Neural cell (in vitro differentiated cells): ENCODE results near the gene TMEM175. TPM values are rescaled to one million over a fixed set of nuclear protein-coding genes. Genes with fewer than 3 reads are reported as not detected.

Experiments used
- H2AFZ ChIP-seq: fragments of 200-600, 300-800 bp; sonication (generic), shearing (Covaris generic); 2 replicates; pipeline ENCODE4 v1.6.0; 2014; ENCODE audit warnings: low read depth, mild to moderate bottlenecking, antibody characterized with exemption, low read length, moderate library complexity
- H3F3A ChIP-seq: fragments of 200-600 bp; shearing (Covaris generic); 2 replicates; pipeline ENCODE4 v1.6.1; 2016; ENCODE audit warnings: mild to moderate bottlenecking, moderate library complexity, mixed read lengths, antibody characterized with exemption, low read length; ENCODE audit not compliant: insufficient read depth, poor library complexity, severe bottlenecking
- H3K27ac ChIP-seq: fragments of 200-600, 300-800 bp; sonication (generic), shearing (Covaris generic); 2 replicates; pipeline ENCODE4 v1.5.1; 2014; ENCODE audit warnings: mild to moderate bottlenecking, low read length, moderate library complexity
- H3K27me3 ChIP-seq: fragments of 300-800, 200-600 bp; sonication (generic), shearing (Covaris generic); 2 replicates; pipeline ENCODE4 v1.6.0; 2014; ENCODE audit warnings: mild to moderate bottlenecking, low read depth, low read length, moderate library complexity; ENCODE audit not compliant: insufficient read depth
- H3K36me3 ChIP-seq: fragments of 300-800, 200-600 bp; sonication (generic), shearing (Covaris generic); 2 replicates; pipeline ENCODE4 v1.5.1; 2014; ENCODE audit warnings: mild to moderate bottlenecking, antibody characterized with exemption, low read length, moderate library complexity; ENCODE audit not compliant: insufficient read depth
- H3K4me2 ChIP-seq: fragments of 300-800, 200-600 bp; sonication (generic), shearing (Covaris generic); 2 replicates; pipeline ENCODE4 v1.6.0; 2014; ENCODE audit warnings: mild to moderate bottlenecking, low read length
- H3K4me3 ChIP-seq: fragments of 300-800, 200-600 bp; sonication (generic), shearing (Covaris generic); 2 replicates; pipeline ENCODE4 v1.5.1; 2014; ENCODE audit warnings: mild to moderate bottlenecking, low read length, moderate library complexity
- H3K79me2 ChIP-seq: fragments of 200-600 bp; shearing (Covaris generic); replicated peaks from 2 replicates; pipeline ENCODE4 v1.6.0; 2014; ENCODE audit warnings: mild to moderate bottlenecking, low read length, moderate library complexity; ENCODE audit not compliant: insufficient read depth
- H3K9ac ChIP-seq: fragments of 300-800, 200-600 bp; sonication (generic), shearing (Covaris generic); 2 replicates; pipeline ENCODE4 v1.6.1; 2016; ENCODE audit warnings: mild to moderate bottlenecking, low read length, mixed read lengths
- H3K9me2 ChIP-seq: fragments of 200-600 bp; shearing (Covaris generic); 2 replicates; pipeline ENCODE4 v1.6.1; 2016; ENCODE audit warnings: mild to moderate bottlenecking, low read length, mixed read lengths; ENCODE audit not compliant: insufficient read depth
- H3K9me3 ChIP-seq: fragments of 200-600, 300-800 bp; sonication (generic), shearing (Covaris generic); 2 replicates; pipeline ENCODE4 v1.6.1; 2016; ENCODE audit warnings: mild to moderate bottlenecking, mixed run types, low read length, moderate library complexity, mixed read lengths
- H4K20me1 ChIP-seq: fragments of 200-600 bp; shearing (Covaris generic); 2 replicates; pipeline ENCODE4 v1.6.1; 2016; ENCODE audit warnings: mild to moderate bottlenecking, mixed run types; ENCODE audit not compliant: insufficient read depth
- EP300 ChIP-seq: fragments of 450-650 bp; conservative IDR thresholded peaks from 2 replicates; pipeline ENCODE4 v1.6.1; 2014; ENCODE audit warnings: antibody characterized with exemption, mild to moderate bottlenecking, moderate library complexity; ENCODE audit not compliant: poor library complexity, severe bottlenecking
- EZH2 ChIP-seq: fragments of 200-600, 300-800 bp; shearing (Covaris generic), sonication (generic); IDR thresholded peaks from 2 replicates; pipeline ENCODE4 v1.6.1; 2014; ENCODE audit warnings: antibody characterized with exemption, low read length, borderline replicate concordance, mild to moderate bottlenecking; ENCODE audit not compliant: insufficient read depth, poor library complexity, severe bottlenecking
- MXI1 ChIP-seq: fragments of 450-650 bp; conservative IDR thresholded peaks from 2 replicates; pipeline ENCODE4 v1.6.1; 2014; ENCODE audit warnings: antibody characterized with exemption, mild to moderate bottlenecking; ENCODE audit not compliant: poor library complexity, severe bottlenecking
- POLR2AphosphoS5 ChIP-seq: IDR thresholded peaks from 2 replicates; pipeline ENCODE4 v1.6.1; 2012
- RAD21 ChIP-seq: fragments of 450-650 bp; conservative IDR thresholded peaks from 2 replicates; pipeline ENCODE4 v1.6.1; 2014; ENCODE audit warnings: antibody characterized with exemption, mild to moderate bottlenecking, moderate library complexity
- SMC3 ChIP-seq: fragments of 450-650 bp; conservative IDR thresholded peaks from 2 replicates; pipeline ENCODE4 v1.6.1; 2014; ENCODE audit warnings: antibody characterized with exemption, mild to moderate bottlenecking, moderate library complexity; ENCODE audit not compliant: poor library complexity
- TAF1 ChIP-seq: IDR thresholded peaks from 2 replicates; pipeline ENCODE4 v1.6.1; 2012; ENCODE audit warnings: low read depth
- polyA plus RNA-seq: library from polyadenylated mRNA; depleted of rRNA; stranded (reverse); fragments of >200 nt; gene quantifications from 2 replicates; pipeline ENCODE4 v1.2.3, GENCODE V29; 2014
- TF ChIP-seq, protein P1 (sequence below): IDR thresholded peaks from 2 replicates; pipeline ENCODE4 v1.6.1; 2012; ENCODE audit warnings: borderline replicate concordance
- TF ChIP-seq, protein P2 (sequence below): fragments of 450-650 bp; IDR thresholded peaks from 2 replicates; pipeline ENCODE4 v1.5.1; 2014; ENCODE audit warnings: antibody characterized with exemption, mild to moderate bottlenecking, moderate library complexity; ENCODE audit not compliant: poor library complexity, severe bottlenecking

Gene TMEM175
- polyA plus RNA-seq, 1 donor from 2014 or later: 36.9 TPM

DNA sequence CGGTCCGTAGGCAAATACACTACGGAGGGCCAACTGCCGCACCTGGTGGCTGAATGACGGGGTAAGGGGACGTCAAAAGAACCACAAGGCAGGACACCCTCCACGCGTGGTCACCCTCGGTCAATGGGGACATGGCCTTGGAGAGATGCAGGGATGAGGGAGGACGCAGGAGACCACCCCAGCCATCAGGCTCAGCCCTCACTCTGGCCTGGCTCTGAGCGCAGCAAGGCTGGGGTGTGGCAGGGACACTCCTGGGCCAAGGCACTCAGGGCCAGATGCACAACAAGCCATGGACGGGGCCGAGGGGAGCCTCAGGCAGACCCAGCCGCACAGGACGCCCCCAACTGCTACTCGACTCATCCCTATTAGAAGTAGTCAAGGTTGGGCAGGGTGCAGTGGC lies 36.7 kb upstream of the TMEM175 start:
- TF ChIP-seq, protein P1, sequence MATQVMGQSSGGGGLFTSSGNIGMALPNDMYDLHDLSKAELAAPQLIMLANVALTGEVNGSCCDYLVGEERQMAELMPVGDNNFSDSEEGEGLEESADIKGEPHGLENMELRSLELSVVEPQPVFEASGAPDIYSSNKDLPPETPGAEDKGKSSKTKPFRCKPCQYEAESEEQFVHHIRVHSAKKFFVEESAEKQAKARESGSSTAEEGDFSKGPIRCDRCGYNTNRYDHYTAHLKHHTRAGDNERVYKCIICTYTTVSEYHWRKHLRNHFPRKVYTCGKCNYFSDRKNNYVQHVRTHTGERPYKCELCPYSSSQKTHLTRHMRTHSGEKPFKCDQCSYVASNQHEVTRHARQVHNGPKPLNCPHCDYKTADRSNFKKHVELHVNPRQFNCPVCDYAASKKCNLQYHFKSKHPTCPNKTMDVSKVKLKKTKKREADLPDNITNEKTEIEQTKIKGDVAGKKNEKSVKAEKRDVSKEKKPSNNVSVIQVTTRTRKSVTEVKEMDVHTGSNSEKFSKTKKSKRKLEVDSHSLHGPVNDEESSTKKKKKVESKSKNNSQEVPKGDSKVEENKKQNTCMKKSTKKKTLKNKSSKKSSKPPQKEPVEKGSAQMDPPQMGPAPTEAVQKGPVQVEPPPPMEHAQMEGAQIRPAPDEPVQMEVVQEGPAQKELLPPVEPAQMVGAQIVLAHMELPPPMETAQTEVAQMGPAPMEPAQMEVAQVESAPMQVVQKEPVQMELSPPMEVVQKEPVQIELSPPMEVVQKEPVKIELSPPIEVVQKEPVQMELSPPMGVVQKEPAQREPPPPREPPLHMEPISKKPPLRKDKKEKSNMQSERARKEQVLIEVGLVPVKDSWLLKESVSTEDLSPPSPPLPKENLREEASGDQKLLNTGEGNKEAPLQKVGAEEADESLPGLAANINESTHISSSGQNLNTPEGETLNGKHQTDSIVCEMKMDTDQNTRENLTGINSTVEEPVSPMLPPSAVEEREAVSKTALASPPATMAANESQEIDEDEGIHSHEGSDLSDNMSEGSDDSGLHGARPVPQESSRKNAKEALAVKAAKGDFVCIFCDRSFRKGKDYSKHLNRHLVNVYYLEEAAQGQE: no peak
- TF ChIP-seq RAD21 (no peak), SMC3 (no peak), MXI1 (no peak), EP300 (no peak), EZH2 (no peak), POLR2AphosphoS5 (no peak), TAF1 (no peak)
- TF ChIP-seq, protein P2, sequence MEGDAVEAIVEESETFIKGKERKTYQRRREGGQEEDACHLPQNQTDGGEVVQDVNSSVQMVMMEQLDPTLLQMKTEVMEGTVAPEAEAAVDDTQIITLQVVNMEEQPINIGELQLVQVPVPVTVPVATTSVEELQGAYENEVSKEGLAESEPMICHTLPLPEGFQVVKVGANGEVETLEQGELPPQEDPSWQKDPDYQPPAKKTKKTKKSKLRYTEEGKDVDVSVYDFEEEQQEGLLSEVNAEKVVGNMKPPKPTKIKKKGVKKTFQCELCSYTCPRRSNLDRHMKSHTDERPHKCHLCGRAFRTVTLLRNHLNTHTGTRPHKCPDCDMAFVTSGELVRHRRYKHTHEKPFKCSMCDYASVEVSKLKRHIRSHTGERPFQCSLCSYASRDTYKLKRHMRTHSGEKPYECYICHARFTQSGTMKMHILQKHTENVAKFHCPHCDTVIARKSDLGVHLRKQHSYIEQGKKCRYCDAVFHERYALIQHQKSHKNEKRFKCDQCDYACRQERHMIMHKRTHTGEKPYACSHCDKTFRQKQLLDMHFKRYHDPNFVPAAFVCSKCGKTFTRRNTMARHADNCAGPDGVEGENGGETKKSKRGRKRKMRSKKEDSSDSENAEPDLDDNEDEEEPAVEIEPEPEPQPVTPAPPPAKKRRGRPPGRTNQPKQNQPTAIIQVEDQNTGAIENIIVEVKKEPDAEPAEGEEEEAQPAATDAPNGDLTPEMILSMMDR: no peak
- H3K9me3 ChIP-seq: no peaks in the 10 kb centered on the region
- H3K9me2 ChIP-seq: no peaks in the 10 kb centered on the region
- no peaks in the 10 kb centered on the region for H3K27me3 ChIP-seq
- H3K9ac ChIP-seq: no peak overlapping the region
- no peak overlapping the region for H3K4me3 ChIP-seq
- H3K27ac ChIP-seq: no peak overlapping the region
- H3K36me3 ChIP-seq: no peaks in the 10 kb centered on the region
- no peaks in the 10 kb centered on the region for H3K79me2 ChIP-seq
- H3F3A ChIP-seq: no peaks in the 10 kb centered on the region
- H4K20me1 ChIP-seq: no peaks in the 10 kb centered on the region
- H3K4me2 ChIP-seq: no peak overlapping the region
- H2AFZ ChIP-seq: no peak overlapping the region

DNA sequence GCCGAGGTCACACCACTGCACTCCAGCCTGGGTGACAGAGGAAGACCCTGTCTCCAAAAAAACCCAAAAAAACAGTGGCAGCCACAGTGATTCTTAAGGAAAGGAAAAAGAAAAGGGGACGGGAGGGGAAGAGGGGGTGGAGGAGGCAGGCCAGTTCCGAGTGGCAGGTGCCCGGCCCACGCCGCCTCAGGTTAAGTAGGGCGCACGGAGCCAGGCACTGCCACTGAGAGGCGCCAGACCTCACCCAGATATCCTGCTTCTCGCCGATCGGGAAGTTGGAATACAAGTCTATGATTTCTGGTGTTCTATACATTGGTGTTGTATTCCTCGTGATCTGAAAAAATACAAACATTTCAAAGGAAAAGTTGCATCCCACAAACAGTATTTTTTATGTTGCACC lies 36.0 kb upstream of the TMEM175 start:
- H3K4me3 ChIP-seq: no peak overlapping the region
- no peak overlapping the region for H3K9ac ChIP-seq
- no peak overlapping the region for H2AFZ ChIP-seq
- no peak overlapping the region for H3K4me2 ChIP-seq
- no peaks in the 10 kb centered on the region for H3F3A ChIP-seq
- no peaks in the 10 kb centered on the region for H3K79me2 ChIP-seq
- no peak overlapping the region for H3K27ac ChIP-seq
- no peaks in the 10 kb centered on the region for H3K9me2 ChIP-seq
- no peaks in the 10 kb centered on the region for H3K36me3 ChIP-seq
- H3K9me3 ChIP-seq: no peaks in the 10 kb centered on the region
- H3K27me3 ChIP-seq: no peaks in the 10 kb centered on the region
- H4K20me1 ChIP-seq: no peaks in the 10 kb centered on the region
- TF ChIP-seq MXI1 (no peak), EZH2 (no peak), TAF1 (no peak), RAD21 (no peak)
- TF ChIP-seq, protein P2: no peak
- TF ChIP-seq, protein P1: no peak
